Measurements from ENCODE around the gene TRIM2.

DNA sequence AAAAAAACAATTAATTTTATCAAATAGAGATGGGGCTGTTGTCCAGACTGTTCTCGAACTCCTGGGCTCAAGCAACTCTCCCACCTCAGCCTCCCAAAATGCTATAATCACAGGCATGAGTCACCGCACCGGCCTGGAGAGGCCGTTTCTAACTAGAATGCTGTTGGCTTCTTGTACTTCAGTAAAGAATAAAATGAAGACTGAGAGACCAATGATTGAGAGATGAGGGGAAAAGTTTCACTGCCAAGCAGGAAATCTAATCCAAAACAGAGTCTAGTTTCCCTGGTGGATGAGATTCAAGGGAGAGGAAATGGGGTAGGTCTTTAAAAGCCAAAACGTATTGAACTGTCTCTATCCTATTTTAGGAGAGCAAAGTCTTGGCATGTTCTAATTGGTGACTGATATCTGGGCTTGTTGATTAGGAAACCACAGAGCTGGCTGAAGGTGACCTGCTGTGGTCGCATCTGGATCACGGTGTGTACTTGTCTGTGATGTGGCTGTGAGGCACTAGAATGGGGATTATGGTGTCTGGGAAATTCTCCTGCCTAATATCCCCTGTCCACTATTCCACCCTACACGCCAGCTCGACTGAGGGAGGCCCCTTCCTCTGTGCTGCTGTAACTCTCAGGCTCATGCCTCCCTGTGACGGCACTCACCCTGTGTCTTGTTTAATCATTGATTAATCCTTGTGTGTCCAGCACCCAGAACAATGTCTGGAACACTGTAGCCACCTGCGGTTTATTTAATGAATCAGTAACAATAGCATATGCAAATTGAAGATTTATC lies 15.0 kb upstream of the TRIM2 start:
- TF ChIP-seq, protein P1, sequence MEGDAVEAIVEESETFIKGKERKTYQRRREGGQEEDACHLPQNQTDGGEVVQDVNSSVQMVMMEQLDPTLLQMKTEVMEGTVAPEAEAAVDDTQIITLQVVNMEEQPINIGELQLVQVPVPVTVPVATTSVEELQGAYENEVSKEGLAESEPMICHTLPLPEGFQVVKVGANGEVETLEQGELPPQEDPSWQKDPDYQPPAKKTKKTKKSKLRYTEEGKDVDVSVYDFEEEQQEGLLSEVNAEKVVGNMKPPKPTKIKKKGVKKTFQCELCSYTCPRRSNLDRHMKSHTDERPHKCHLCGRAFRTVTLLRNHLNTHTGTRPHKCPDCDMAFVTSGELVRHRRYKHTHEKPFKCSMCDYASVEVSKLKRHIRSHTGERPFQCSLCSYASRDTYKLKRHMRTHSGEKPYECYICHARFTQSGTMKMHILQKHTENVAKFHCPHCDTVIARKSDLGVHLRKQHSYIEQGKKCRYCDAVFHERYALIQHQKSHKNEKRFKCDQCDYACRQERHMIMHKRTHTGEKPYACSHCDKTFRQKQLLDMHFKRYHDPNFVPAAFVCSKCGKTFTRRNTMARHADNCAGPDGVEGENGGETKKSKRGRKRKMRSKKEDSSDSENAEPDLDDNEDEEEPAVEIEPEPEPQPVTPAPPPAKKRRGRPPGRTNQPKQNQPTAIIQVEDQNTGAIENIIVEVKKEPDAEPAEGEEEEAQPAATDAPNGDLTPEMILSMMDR (IDR thresholded peaks at IDR 0.05; ENCODE audit: control extremely low read depth in 1 of 3, insufficient read depth in 1 of 3, low read depth in 1 of 3, low read length in 3 of 3): no peak
- TF ChIP-seq EZH2 (IDR thresholded peaks at IDR 0.05; ENCODE audit: low read depth, low read length, severe bottlenecking) (no peak), POLR2A (IDR thresholded peaks at IDR 0.05; ENCODE audit: control extremely low read depth in 1 of 2, low read depth in 2 of 2, low read length in 2 of 2) (no peak), GABPA (IDR thresholded peaks at IDR 0.05; ENCODE audit: borderline replicate concordance, insufficient read depth, low read length) (no peak), PHF8 (conservative IDR thresholded peaks at IDR 0.05; ENCODE audit: low read depth, low read length) (no peak)
- TF ChIP-seq, protein P2, sequence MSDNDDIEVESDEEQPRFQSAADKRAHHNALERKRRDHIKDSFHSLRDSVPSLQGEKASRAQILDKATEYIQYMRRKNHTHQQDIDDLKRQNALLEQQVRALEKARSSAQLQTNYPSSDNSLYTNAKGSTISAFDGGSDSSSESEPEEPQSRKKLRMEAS (IDR thresholded peaks at IDR 0.05): no peak
